Myocyte (in vitro differentiated cells): Measurements from ENCODE around the gene C2orf78. TPM values are rescaled to one million over a fixed set of nuclear protein-coding genes. Genes with fewer than 3 reads are reported as not detected.
"Not testable (repeated sequence)": the region's sequence is repeated elsewhere in the genome, so short reads cannot be mapped to it uniquely, and the experiment has no call there.

Experiments used
- DNase-seq: peaks from one replicate; pipeline ENCODE4 v3.0.0-alpha.2; 2012; ENCODE audit warnings: low read depth
- polyA plus RNA-seq: library from polyadenylated mRNA; unstranded; fragments of >200 nt; gene quantifications from one replicate; pipeline ENCODE4 v1.2.1, GENCODE V29; 2012; ENCODE audit warnings: missing spikeins
- total RNA-seq: library from RNA; depleted of rRNA; stranded (reverse); fragments of >200 nt; gene quantifications from 2 replicates; pipeline ENCODE4 v1.2.3, GENCODE V29; 2014

C2orf78 gene
- total RNA-seq = not detected in 2 replicates
- polyA plus RNA-seq = not detected

- DNase-seq = not testable (repeated sequence)
Measured at GRCh38 chr2:73783883-73784282, at the start of gene C2orf78. TSS of gene C2orf78 (plus strand) at chr2:73784183. CDS start at chr2:73784310, 127 bp downstream.

GRCh38 chr2:73736378-73736777 lies 47.6 kb upstream of the C2orf78 start:
- no peak for DNase-seq

GRCh38 chr2:73736855-73737779 lies 46.9 kb upstream of the C2orf78 start, which contains the start of gene TPRKB:
TSS of gene TPRKB (minus strand) at chr2:73737345. CDS start at chr2:73734569, 2,776 bp downstream.
- peak; percentile 99 for DNase-seq

- DNase-seq = no peak
Measured at GRCh38 chr2:73739101-73739500, 44.9 kb upstream of the C2orf78 start.

GRCh38 chr2:73740767-73741166 lies 43.2 kb upstream of the C2orf78 start:
- no peak for DNase-seq

- no peak for DNase-seq
Measured at GRCh38 chr2:73746015-73746876, 37.7 kb upstream of the C2orf78 start.

GRCh38 chr2:73746877-73747208 lies 37.1 kb upstream of the C2orf78 start:
- DNase-seq = no peak

GRCh38 chr2:73749314-73749713 lies 34.7 kb upstream of the C2orf78 start:
- DNase-seq = no peak

GRCh38 chr2:73754332-73754731 lies 29.7 kb upstream of the C2orf78 start:
- DNase-seq = not testable (repeated sequence)

- peak; percentile 51 for DNase-seq
Measured at GRCh38 chr2:73759285-73759764, 24.7 kb upstream of the C2orf78 start.

- DNase-seq = no peak
Measured at GRCh38 chr2:73759904-73760303, 24.1 kb upstream of the C2orf78 start.

GRCh38 chr2:73762571-73762970 lies 21.4 kb upstream of the C2orf78 start:
- peak; percentile 4 for DNase-seq

GRCh38 chr2:73764945-73765344 lies 19.0 kb upstream of the C2orf78 start:
- DNase-seq = no peak

- no peak for DNase-seq
Measured at GRCh38 chr2:73766349-73766748, 17.6 kb upstream of the C2orf78 start.

- no peak for DNase-seq
Measured at GRCh38 chr2:73766994-73767393, 17.0 kb upstream of the C2orf78 start.

- DNase-seq = peak; percentile 3
Measured at GRCh38 chr2:73770725-73771124, 13.3 kb upstream of the C2orf78 start.

GRCh38 chr2:73772819-73773218 lies 11.2 kb upstream of the C2orf78 start:
- DNase-seq = no peak

GRCh38 chr2:73776381-73776780 lies 7.6 kb upstream of the C2orf78 start:
- DNase-seq = no peak

GRCh38 chr2:73776869-73777519 lies 7.0 kb upstream of the C2orf78 start:
- peak; percentile 5 for DNase-seq

GRCh38 chr2:73778867-73779466 lies 5.0 kb upstream of the C2orf78 start:
- not testable (repeated sequence) for DNase-seq
